ENCODE results near the gene MTMR4. TPM values are rescaled to one million over a fixed set of nuclear protein-coding genes. Genes with fewer than 3 reads are reported as not detected.

The MTMR4 gene
- total RNA-seq: 25.0 and 46.0 TPM in 2 replicates

DNA sequence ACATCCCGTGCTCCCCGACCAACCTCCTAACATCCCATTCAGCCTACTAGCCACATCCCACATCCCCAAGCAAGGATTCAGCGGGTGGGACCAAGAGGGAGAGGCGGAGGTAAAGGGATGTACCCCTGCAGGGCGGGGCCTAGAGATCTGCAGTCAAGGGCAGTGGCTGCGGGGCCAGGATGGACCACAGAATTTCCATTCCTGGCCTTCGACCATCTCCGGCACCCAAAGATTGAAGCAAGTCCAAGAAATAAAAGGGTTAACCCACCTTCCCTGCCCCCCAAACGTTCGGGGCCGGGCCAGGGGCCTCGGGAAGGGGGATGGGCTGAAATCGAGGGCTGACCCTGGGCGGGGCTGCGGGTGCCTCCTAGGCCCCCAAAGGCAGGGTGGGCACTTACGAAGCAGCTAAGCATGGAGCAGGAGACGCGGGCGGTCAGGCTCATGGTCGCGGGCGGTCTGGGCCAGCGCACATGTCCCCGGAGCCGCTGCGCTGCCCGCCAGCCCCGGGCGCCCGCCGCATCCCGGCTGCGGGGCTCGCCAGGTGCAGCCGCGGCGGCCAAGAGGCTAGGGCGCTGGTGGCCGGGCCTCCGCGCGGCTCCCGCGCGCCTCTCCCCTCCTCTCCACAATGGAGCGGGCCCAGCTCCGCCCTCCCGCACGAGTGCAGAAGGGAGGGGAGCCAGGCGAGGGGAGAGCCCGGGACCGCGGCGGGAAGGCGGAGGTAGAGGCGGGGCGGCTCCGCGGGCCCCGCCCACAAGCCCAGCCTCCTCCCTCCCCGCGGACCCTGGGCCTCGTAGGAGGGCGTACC lies at the start of gene MTMR4:
Gene MTMR4, minus strand, starts transcription at position 674 of the 805 bp plus-strand sequence. Its CDS starts 231 bp downstream, at position 443.

DNA sequence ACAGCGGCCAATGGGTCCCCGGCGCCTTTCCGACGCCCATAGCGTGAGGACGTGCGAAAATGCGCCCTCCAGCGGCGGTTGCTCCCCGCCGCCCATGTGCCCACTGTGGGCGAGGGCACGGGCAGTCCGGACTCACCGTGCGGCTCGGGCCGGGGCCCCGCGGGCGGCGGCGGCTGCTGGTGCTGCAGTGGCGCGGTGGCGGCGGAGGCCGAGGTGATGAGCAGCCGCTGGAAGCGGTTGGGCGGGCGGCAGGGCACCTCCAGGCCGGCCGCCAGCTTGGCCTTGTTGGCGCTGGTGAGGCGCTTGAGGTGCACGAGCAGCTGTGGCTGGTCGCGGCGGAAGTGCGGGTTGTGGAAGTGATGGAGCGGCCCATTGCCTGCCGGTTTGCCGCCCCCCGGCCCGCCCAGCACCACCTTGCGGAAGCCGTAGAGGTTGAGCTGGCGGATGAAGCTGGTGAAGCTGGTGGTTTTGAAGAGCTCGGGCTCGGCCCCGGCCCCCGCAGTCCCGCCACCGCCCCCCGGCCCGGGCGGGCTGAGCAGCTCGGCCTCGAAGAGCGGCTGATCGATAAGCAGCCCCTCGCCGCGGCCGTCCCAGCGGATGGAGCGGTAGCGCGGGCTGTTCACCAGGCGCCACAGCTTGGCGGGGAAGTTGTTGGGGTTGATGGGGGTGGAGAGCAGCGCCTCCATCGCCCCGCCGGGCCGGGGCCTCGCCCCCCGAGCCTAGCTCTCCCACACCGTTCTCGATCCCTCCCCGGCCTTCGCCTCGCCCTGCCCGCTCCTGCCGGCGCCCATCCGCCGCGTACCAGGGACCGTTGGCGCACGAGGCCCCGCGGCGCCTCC lies 26.6 kb downstream of the MTMR4 start, which contains the start of gene HSF5:
Gene HSF5, minus strand, starts transcription at position 820 of the 839 bp plus-strand sequence. Its CDS starts 134 bp downstream, at position 686.

Other genes starting within 250 kb of the MTMR4 start
- 0.13 TPM in 1 of 2 replicates, not detected in the other for gene MPO, start 233.7 kb downstream of the MTMR4 start, total RNA-seq
- gene TSPOAP1, start 185.8 kb downstream of the MTMR4 start, total RNA-seq: 1.6 and 15.8 TPM in 2 replicates
- 43.2 and 47.7 TPM in 2 replicates for gene SUPT4H1, start 162.4 kb downstream of the MTMR4 start, total RNA-seq
- 0.49 and 0.63 TPM in 2 replicates for gene RNF43, start 97.1 kb downstream of the MTMR4 start, total RNA-seq
- gene HSF5, start 26.2 kb downstream of the MTMR4 start, total RNA-seq: 0.16 and 0.25 TPM in 2 replicates
- under 0.01 TPM in 1 of 2 replicates, not detected in the other for gene TEX14, start 177.4 kb upstream of the MTMR4 start, total RNA-seq
- 9.4 and 36.5 TPM in 2 replicates for gene RAD51C, start 178.0 kb upstream of the MTMR4 start, total RNA-seq
- gene PPM1E, start 241.2 kb upstream of the MTMR4 start, total RNA-seq: 0.51 and 1.1 TPM in 2 replicates